ENCODE data around the gene CNNM2. TPM values are rescaled to one million over a fixed set of nuclear protein-coding genes. Genes with fewer than 3 reads are reported as not detected.

The CNNM2 gene
- total RNA-seq, 2 experiments from 2014 or later, result 4.7 to 4.9 TPM

- ChIA-PET CTCF (no interaction called here), POLR2A (no interaction called here)
Measured at GRCh38 chr10:103007017-103007416, 88.9 kb downstream of the CNNM2 start.

GRCh38 chr10:103013416-103013815, 95.3 kb downstream of the CNNM2 start:
- CTCF ChIA-PET, result no interaction called here
- POLR2A ChIA-PET, result no interaction called here

GRCh38 chr10:103019425-103019824, 101.3 kb downstream of the CNNM2 start:
- CTCF ChIA-PET, result interaction anchor here (0.7 kb wide), 1 partner anchor 236 kb away, joined by 4 read pairs; no protein-coding TSS in a partner anchor
- POLR2A ChIA-PET, result no interaction called here

- CTCF ChIA-PET, result no interaction called here
- POLR2A ChIA-PET, result no interaction called here
Measured at GRCh38 chr10:103021150-103021899, 103.2 kb downstream of the CNNM2 start.

- CTCF ChIA-PET, result no interaction called here
- POLR2A ChIA-PET, result no interaction called here
Measured at GRCh38 chr10:103021900-103022293, 103.8 kb downstream of the CNNM2 start.

- CTCF ChIA-PET, result no interaction called here
- POLR2A ChIA-PET, result no interaction called here
Measured at GRCh38 chr10:103025696-103026095, 107.6 kb downstream of the CNNM2 start.

- ChIA-PET POLR2A (no interaction called here), CTCF (no interaction called here)
Measured at GRCh38 chr10:103038570-103038969, 120.5 kb downstream of the CNNM2 start.

GRCh38 chr10:103040418-103040817, 122.3 kb downstream of the CNNM2 start:
- CTCF ChIA-PET, result no interaction called here
- POLR2A ChIA-PET, result interaction anchor here (0.5 kb wide), 1 partner anchor 29 kb away, joined by 3 read pairs; no protein-coding TSS in a partner anchor

- POLR2A ChIA-PET, result interaction anchor here (0.6 kb wide), 1 partner anchor 176 kb away, joined by 3 read pairs; no protein-coding TSS in a partner anchor
- CTCF ChIA-PET, result no interaction called here
Measured at GRCh38 chr10:103041391-103041790, 123.3 kb downstream of the CNNM2 start.

- ChIA-PET CTCF (no interaction called here), POLR2A (no interaction called here)
Measured at GRCh38 chr10:103042129-103042528, 124.0 kb downstream of the CNNM2 start.

GRCh38 chr10:103042908-103043307, 124.8 kb downstream of the CNNM2 start:
- ChIA-PET POLR2A (no interaction called here), CTCF (no interaction called here)

- POLR2A ChIA-PET, result no interaction called here
- CTCF ChIA-PET, result no interaction called here
Measured at GRCh38 chr10:103044942-103045489, 126.9 kb downstream of the CNNM2 start.

- CTCF ChIA-PET, result no interaction called here
- POLR2A ChIA-PET, result no interaction called here
Measured at GRCh38 chr10:103045961-103046360, 127.9 kb downstream of the CNNM2 start.

GRCh38 chr10:103047381-103047780, 129.3 kb downstream of the CNNM2 start:
- CTCF ChIA-PET, result interaction anchor here (0.6 kb wide), 1 partner anchor 237 kb away, joined by 3 read pairs; no protein-coding TSS in a partner anchor
- POLR2A ChIA-PET, result no interaction called here

- CTCF ChIA-PET, result no interaction called here
- POLR2A ChIA-PET, result no interaction called here
Measured at GRCh38 chr10:103049237-103049636, 131.1 kb downstream of the CNNM2 start.

GRCh38 chr10:103053659-103054581, 135.8 kb downstream of the CNNM2 start:
- ChIA-PET POLR2A (no interaction called here), CTCF (interaction anchor here (2.4 kb wide), 1 partner anchor 136 kb away, joined by 15 read pairs; the partner anchor contains the start of gene CNNM2)

GRCh38 chr10:103054621-103055020, 136.5 kb downstream of the CNNM2 start:
- CTCF ChIA-PET, result interaction anchor here (1.0 to 2.4 kb wide), 2 partner anchors 13 to 137 kb away, joined by 4 to 15 read pairs; partner anchors contain the start of gene CNNM2
- POLR2A ChIA-PET, result interaction anchor here (0.6 kb wide), 1 partner anchor 42 kb away, joined by 7 read pairs; no protein-coding TSS in a partner anchor

GRCh38 chr10:103055105-103055504, 137.0 kb downstream of the CNNM2 start:
- ChIA-PET POLR2A (interaction anchor here (0.6 kb wide), 1 partner anchor 43 kb away, joined by 7 read pairs; no protein-coding TSS in a partner anchor), CTCF (interaction anchor here (1.0 to 2.4 kb wide), 2 partner anchors 13 to 138 kb away, joined by 4 to 15 read pairs; partner anchors contain the start of gene CNNM2)

- POLR2A ChIA-PET, result no interaction called here
- CTCF ChIA-PET, result no interaction called here
Measured at GRCh38 chr10:103058034-103058433, 139.9 kb downstream of the CNNM2 start.

GRCh38 chr10:103060575-103060974, 142.5 kb downstream of the CNNM2 start:
- CTCF ChIA-PET, result interaction anchor here (0.6 to 2.1 kb wide), 2 partner anchors 52 to 143 kb away, joined by 6 to 7 read pairs; partner anchors contain the start of gene CNNM2
- POLR2A ChIA-PET, result no interaction called here

All from activated CD8-positive, alpha-beta memory T cell treated with anti-CD3 and anti-CD28 coated beads for 36 hours (primary cell).